ENCODE results near the gene ABCF1.

- TF ChIP-seq POLR2AphosphoS5 (IDR thresholded peaks at IDR 0.05; ENCODE audit: insufficient read depth in 1 of 2, low read depth in 1 of 2) (no peak), CTCF (IDR thresholded peaks at IDR 0.05) (no peak)
Measured at GRCh38 chr6:30640481-30640880, 69.2 kb downstream of the ABCF1 start.

Measured in vagina (tissue), 2 donors.